Measurements from ENCODE around the gene DNASE2. TPM values are rescaled to one million over a fixed set of nuclear protein-coding genes. Genes with fewer than 3 reads are reported as not detected.
A peak's percentile ranks its signal among the peaks of the same experiment; 100 is the strongest.

DNASE2 gene
- total RNA-seq, 1 experiment from 2014 or later = 22.7 TPM

GRCh38 chr19:12828494-12828893 lies 52.8 kb downstream of the DNASE2 start:
- Histone ChIP-seq H3K27me3 (replicated peaks; ENCODE audit: insufficient read depth, low read depth, low read length, poor library complexity) (no peaks in the 10 kb centered on the region), H3K36me3 (ENCODE audit: insufficient read depth, low read length, poor library complexity, severe bottlenecking) (no peaks in the 10 kb centered on the region), H3K27ac (ENCODE audit: low read depth, low read length, poor library complexity, severe bottlenecking) (no peak overlapping the region), H3K4me3 (ENCODE audit: low read depth, low read length, poor library complexity, severe bottlenecking) (no peak overlapping the region), H3K9me3 (ENCODE audit: low read depth, low read length, poor library complexity, severe bottlenecking) (no peaks in the 10 kb centered on the region), H3K4me1 (ENCODE audit: insufficient read depth, low read length, poor library complexity, severe bottlenecking) (peaks cover 8% of the 10 kb centered on the region)
- ChIA-PET CTCF (no interaction called here), POLR2A (ENCODE audit: low non-redundant PET) (interaction anchor here (0.7 kb wide), 1 partner anchor 254 kb away, joined by 3 read pairs; no protein-coding TSS in a partner anchor)
- BruUV-seq (replicated peaks) = no TSS peak
- DNase-seq (ENCODE audit: low spot score) = peak; percentile 76
- intact Hi-C loops (cut with micrococcal nuclease; ENCODE audit: unreplicated experiment) = no loop called here
- TF ChIP-seq EZH2 (IDR thresholded peaks at IDR 0.05; ENCODE audit: borderline replicate concordance, low read depth, low read length, poor library complexity, severe bottlenecking) = no peak
- TF ChIP-seq, protein P1, sequence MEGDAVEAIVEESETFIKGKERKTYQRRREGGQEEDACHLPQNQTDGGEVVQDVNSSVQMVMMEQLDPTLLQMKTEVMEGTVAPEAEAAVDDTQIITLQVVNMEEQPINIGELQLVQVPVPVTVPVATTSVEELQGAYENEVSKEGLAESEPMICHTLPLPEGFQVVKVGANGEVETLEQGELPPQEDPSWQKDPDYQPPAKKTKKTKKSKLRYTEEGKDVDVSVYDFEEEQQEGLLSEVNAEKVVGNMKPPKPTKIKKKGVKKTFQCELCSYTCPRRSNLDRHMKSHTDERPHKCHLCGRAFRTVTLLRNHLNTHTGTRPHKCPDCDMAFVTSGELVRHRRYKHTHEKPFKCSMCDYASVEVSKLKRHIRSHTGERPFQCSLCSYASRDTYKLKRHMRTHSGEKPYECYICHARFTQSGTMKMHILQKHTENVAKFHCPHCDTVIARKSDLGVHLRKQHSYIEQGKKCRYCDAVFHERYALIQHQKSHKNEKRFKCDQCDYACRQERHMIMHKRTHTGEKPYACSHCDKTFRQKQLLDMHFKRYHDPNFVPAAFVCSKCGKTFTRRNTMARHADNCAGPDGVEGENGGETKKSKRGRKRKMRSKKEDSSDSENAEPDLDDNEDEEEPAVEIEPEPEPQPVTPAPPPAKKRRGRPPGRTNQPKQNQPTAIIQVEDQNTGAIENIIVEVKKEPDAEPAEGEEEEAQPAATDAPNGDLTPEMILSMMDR (conservative IDR thresholded peaks at IDR 0.05; ENCODE audit: low read depth, low read length) = no peak

- no peaks in the 10 kb centered on the region for H3K27me3 ChIP-seq (replicated peaks; ENCODE audit: insufficient read depth, low read depth, low read length, poor library complexity)
- no peak overlapping the region for H3K27ac ChIP-seq (ENCODE audit: low read depth, low read length, poor library complexity, severe bottlenecking)
- intact Hi-C loops (cut with micrococcal nuclease; ENCODE audit: unreplicated experiment) = no loop called here
- peak overlapping the region; percentile 16 for H3K4me3 ChIP-seq (ENCODE audit: low read depth, low read length, poor library complexity, severe bottlenecking)
- CTCF ChIA-PET = interaction anchor here (0.7 kb wide), 1 partner anchor 37 kb away, joined by 3 read pairs; no protein-coding TSS in a partner anchor
- H3K4me1 ChIP-seq (ENCODE audit: insufficient read depth, low read length, poor library complexity, severe bottlenecking) = no peaks in the 10 kb centered on the region
- POLR2A ChIA-PET (ENCODE audit: low non-redundant PET) = no interaction called here
- BruUV-seq (replicated peaks) = no TSS peak
- no peaks in the 10 kb centered on the region for H3K9me3 ChIP-seq (ENCODE audit: low read depth, low read length, poor library complexity, severe bottlenecking)
- TF ChIP-seq, protein P1 (conservative IDR thresholded peaks at IDR 0.05; ENCODE audit: low read depth, low read length) = peak; percentile 81
- TF ChIP-seq EZH2 (IDR thresholded peaks at IDR 0.05; ENCODE audit: borderline replicate concordance, low read depth, low read length, poor library complexity, severe bottlenecking) = no peak
- peak; percentile 75 for DNase-seq (ENCODE audit: low spot score)
- no peaks in the 10 kb centered on the region for H3K36me3 ChIP-seq (ENCODE audit: insufficient read depth, low read length, poor library complexity, severe bottlenecking)
These were observed 55.8 kb downstream of the DNASE2 start for GRCh38 chr19:12825254-12826131.

Small RNAs within 50 kb of the gene (microRNA-seq; reads per million reads assigned to microRNA genes)
- gene MIR5695 (not detected), gene MIR6794 (not detected)

Other genes starting within 250 kb of the DNASE2 start
- 64.4 and 67.1 TPM in 2 replicates for gene MAN2B1, start 214.7 kb downstream of the DNASE2 start, total RNA-seq (2021)
- gene WDR83, start 214.6 kb downstream of the DNASE2 start, total RNA-seq (2021) = 19.4 and 24.5 TPM in 2 replicates
- gene DHPS, start 199.6 kb downstream of the DNASE2 start, total RNA-seq (2021) = 117 and 127 TPM in 2 replicates
- not detected in 2 replicates for gene GNG14, start 193.5 kb downstream of the DNASE2 start, total RNA-seq (2021)
- 15.4 and 19.6 TPM in 2 replicates for gene FBXW9, start 184.8 kb downstream of the DNASE2 start, total RNA-seq (2021)
- gene TNPO2, start 157.5 kb downstream of the DNASE2 start, total RNA-seq (2021) = 121 and 150 TPM in 2 replicates
- 238 and 259 TPM in 2 replicates for gene TRIR, start 146.8 kb downstream of the DNASE2 start, total RNA-seq (2021)
- 91.7 and 92.6 TPM in 2 replicates for gene GET3, start 144.0 kb downstream of the DNASE2 start, total RNA-seq (2021)
- gene BEST2, start 129.7 kb downstream of the DNASE2 start, total RNA-seq (2021) = 0.13 TPM in 1 of 2 replicates, not detected in the other
- 25.8 and 34.1 TPM in 2 replicates for gene HOOK2, start 105.9 kb downstream of the DNASE2 start, total RNA-seq (2021)
- gene JUNB, start 90.0 kb downstream of the DNASE2 start, total RNA-seq (2021) = 27.7 and 28.6 TPM in 2 replicates
- gene PRDX2, start 79.6 kb downstream of the DNASE2 start, total RNA-seq (2021) = 406 and 429 TPM in 2 replicates
- gene THSD8, start 79.4 kb downstream of the DNASE2 start, total RNA-seq (2021) = 45.2 and 53.4 TPM in 2 replicates
- 97.7 and 99.7 TPM in 2 replicates for gene RNASEH2A, start 74.9 kb downstream of the DNASE2 start, total RNA-seq (2021)
- 1.4 TPM in 1 of 2 replicates, not detected in the other for gene RTBDN, start 46.9 kb downstream of the DNASE2 start, total RNA-seq (2021)
- gene MAST1, start 42.9 kb downstream of the DNASE2 start, total RNA-seq (2021) = 22.2 and 26.7 TPM in 2 replicates
- 0.30 and 0.57 TPM in 2 replicates for gene KLF1, start 5.8 kb upstream of the DNASE2 start, total RNA-seq (2021)
- 47.3 and 58.7 TPM in 2 replicates for gene GCDH, start 9.7 kb upstream of the DNASE2 start, total RNA-seq (2021)
- gene SYCE2, start 37.8 kb upstream of the DNASE2 start, total RNA-seq (2021) = 0.71 and 1.8 TPM in 2 replicates
- 150 and 162 TPM in 2 replicates for gene FARSA, start 52.3 kb upstream of the DNASE2 start, total RNA-seq (2021)
- 994 and 1,019 TPM in 2 replicates for gene CALR, start 57.2 kb upstream of the DNASE2 start, total RNA-seq (2021)
- 183 and 186 TPM in 2 replicates for gene RAD23A, start 64.4 kb upstream of the DNASE2 start, total RNA-seq (2021)
- 61.1 and 67.5 TPM in 2 replicates for gene GADD45GIP1, start 75.8 kb upstream of the DNASE2 start, total RNA-seq (2021)
- 0.17 TPM in 2 replicates for gene DAND5, start 88.1 kb upstream of the DNASE2 start, total RNA-seq (2021)
- gene NFIX, start 114.0 kb upstream of the DNASE2 start, total RNA-seq (2021) = 69.7 and 77.9 TPM in 2 replicates
- not detected in 2 replicates for gene LYL1, start 221.4 kb upstream of the DNASE2 start, total RNA-seq (2021)
- 85.7 and 109 TPM in 2 replicates for gene TRMT1, start 235.3 kb upstream of the DNASE2 start, total RNA-seq (2021)
- 119 and 126 TPM in 2 replicates for gene NACC1, start 236.8 kb upstream of the DNASE2 start, total RNA-seq (2021)

Data from A673 (cell line).